Putamen (tissue), 1 donor: ENCODE measurements around the gene CTAGE15.
"Not testable (repeated sequence)": the region's sequence is repeated elsewhere in the genome, so short reads cannot be mapped to it uniquely, and the experiment has no call there.

Experiments used
- DNase-seq: peaks from one replicate; pipeline ENCODE4 v3.0.0-alpha.2; 2016; ENCODE audit warnings: low spot score

CTAGE15 gene

DNA sequence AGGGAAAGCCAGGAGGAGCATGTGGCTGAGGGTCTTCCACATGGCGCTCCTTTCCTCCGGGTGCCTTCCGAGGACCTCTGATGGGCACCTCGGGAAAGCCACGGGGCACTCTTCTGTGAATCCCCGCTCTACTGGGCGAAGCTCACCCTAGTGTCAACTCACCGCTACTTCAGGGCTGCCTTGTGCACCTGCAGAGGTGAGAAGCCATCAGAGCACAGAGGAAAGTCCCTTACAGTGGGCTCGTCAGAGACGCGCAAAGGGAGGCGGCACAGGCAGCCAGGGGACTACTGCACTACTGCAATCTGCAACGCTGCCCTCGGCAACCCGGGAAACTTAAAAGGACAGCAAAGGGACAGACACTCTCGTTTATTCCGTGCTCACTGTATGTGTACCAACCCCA lies 50.5 kb downstream of the CTAGE15 start:
- not testable (repeated sequence) for DNase-seq
